ENCODE data around the gene PKD1. TPM values are rescaled to one million over a fixed set of nuclear protein-coding genes. Genes with fewer than 3 reads are reported as not detected.
A peak's percentile ranks its signal among the peaks of the same experiment; 100 is the strongest.

Gene PKD1
- total RNA-seq, 1 experiment from 2014 or later = 58.9 TPM

DNA sequence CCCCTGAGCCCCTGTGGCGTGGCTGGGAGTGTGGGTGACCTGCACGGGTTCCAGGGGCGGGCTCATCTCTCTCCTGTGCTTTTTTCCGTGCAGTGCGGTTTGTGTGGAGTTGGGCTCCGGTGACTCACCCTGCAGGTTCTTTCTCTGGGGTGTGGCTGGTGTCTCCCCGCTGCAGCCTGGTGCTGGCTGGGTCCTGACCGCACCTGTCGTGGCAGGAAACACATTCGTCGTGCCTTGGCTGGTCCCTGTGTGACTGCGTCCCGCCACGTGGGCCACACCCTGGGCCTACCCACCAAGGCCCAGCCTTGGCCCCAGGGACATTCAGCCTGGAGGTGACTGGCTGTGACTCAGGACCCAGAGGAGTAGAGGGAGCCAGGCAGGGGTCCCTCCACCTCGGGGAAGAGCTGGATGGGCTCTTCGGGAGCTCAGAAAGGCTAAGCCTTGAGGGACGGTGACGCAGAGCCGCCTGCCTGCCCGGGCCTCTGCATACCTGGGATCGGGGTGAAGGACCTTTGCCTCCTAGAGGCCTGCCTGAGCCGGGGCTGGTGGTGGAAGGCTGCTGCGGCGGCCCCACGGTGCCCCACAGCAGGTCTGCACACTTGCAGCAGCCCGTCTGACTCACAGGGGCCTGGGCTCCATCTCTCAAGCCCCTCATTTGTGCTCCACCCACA, 27.6 kb upstream of the PKD1 start:
- CTCF ChIA-PET = interaction anchor here (0.9 kb wide), 1 partner anchor 88 kb away, joined by 3 read pairs; the partner anchor contains the start of gene ECI1
- ATAC-seq = peak; percentile 93

GRCh38 chr16:2162676-2163118, 27.0 kb upstream of the PKD1 start:
- DNase-seq (peak; percentile 49), ATAC-seq (peak; percentile 63)
- no peaks in the 10 kb centered on the region for H3K9me3 ChIP-seq (ENCODE audit: low read length)
- H3K9me2 ChIP-seq (replicated peaks; ENCODE audit: low read length) = no peaks in the 10 kb centered on the region
- H3K4me2 ChIP-seq (ENCODE audit: low read length) = peak overlapping the region; percentile 73
- H3K9ac ChIP-seq (ENCODE audit: low read length) = peak overlapping the region; percentile 59
- peaks cover 46% of the 10 kb centered on the region for H3K79me2 ChIP-seq (ENCODE audit: low read length)
- BruUV-seq (replicated peaks) = no TSS peak
- peak overlapping the region; percentile 86 for H3K27ac ChIP-seq (ENCODE audit: low read length)
- ChIA-PET CTCF (interaction anchor here (0.5 to 0.9 kb wide), 2 partner anchors 59 to 89 kb away, joined by 3 read pairs; partner anchors contain the start of gene ECI1), POLR2A (ENCODE audit: unreplicated experiment) (no interaction called here)
- H4K20me1 ChIP-seq (ENCODE audit: low read length) = no peaks in the 10 kb centered on the region
- no peaks in the 10 kb centered on the region for H3K36me3 ChIP-seq (ENCODE audit: low read depth, low read length)
- H3F3A ChIP-seq (ENCODE audit: low read length, unreplicated experiment) = no peaks in the 10 kb centered on the region
- no peak overlapping the region for H2AFZ ChIP-seq (ENCODE audit: low read length)
- peak overlapping the region; percentile 49; the same call in 1 of the 2 replicates for H3K4me3 ChIP-seq (ENCODE audit: low read length)
- TF ChIP-seq EZH2 (IDR thresholded peaks at IDR 0.05; ENCODE audit: low read length, unreplicated experiment) = no peak
- TF ChIP-seq, protein P1, sequence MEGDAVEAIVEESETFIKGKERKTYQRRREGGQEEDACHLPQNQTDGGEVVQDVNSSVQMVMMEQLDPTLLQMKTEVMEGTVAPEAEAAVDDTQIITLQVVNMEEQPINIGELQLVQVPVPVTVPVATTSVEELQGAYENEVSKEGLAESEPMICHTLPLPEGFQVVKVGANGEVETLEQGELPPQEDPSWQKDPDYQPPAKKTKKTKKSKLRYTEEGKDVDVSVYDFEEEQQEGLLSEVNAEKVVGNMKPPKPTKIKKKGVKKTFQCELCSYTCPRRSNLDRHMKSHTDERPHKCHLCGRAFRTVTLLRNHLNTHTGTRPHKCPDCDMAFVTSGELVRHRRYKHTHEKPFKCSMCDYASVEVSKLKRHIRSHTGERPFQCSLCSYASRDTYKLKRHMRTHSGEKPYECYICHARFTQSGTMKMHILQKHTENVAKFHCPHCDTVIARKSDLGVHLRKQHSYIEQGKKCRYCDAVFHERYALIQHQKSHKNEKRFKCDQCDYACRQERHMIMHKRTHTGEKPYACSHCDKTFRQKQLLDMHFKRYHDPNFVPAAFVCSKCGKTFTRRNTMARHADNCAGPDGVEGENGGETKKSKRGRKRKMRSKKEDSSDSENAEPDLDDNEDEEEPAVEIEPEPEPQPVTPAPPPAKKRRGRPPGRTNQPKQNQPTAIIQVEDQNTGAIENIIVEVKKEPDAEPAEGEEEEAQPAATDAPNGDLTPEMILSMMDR (conservative IDR thresholded peaks at IDR 0.05; ENCODE audit: low read depth, low read length) = no peak
- TF ChIP-seq EZH2phosphoT487 (IDR thresholded peaks at IDR 0.05; ENCODE audit: borderline replicate concordance, low read length) = no peak
- no peaks in the 10 kb centered on the region for H3K27me3 ChIP-seq (ENCODE audit: low read length)
- peaks cover 22% of the 10 kb centered on the region for H3K4me1 ChIP-seq (ENCODE audit: insufficient read depth, low read length)
- intact Hi-C loops (cut with micrococcal nuclease) = no loop called here

More for the DNA sequence above, 27.6 kb upstream of the PKD1 start:
- intact Hi-C loops (cut with micrococcal nuclease) = no loop called here
- H3K9me3 ChIP-seq (ENCODE audit: low read length) = no peaks in the 10 kb centered on the region
- H3K79me2 ChIP-seq (ENCODE audit: low read length) = peaks cover 40% of the 10 kb centered on the region
- peak overlapping the region; percentile 59 for H3K9ac ChIP-seq (ENCODE audit: low read length)
- BruUV-seq (replicated peaks) = no TSS peak
- no peaks in the 10 kb centered on the region for H4K20me1 ChIP-seq (ENCODE audit: low read length)
- no peaks in the 10 kb centered on the region for H3K27me3 ChIP-seq (ENCODE audit: low read length)
- peak overlapping the region; percentile 73 for H3K4me2 ChIP-seq (ENCODE audit: low read length)
- H3F3A ChIP-seq (ENCODE audit: low read length, unreplicated experiment) = no peaks in the 10 kb centered on the region
- POLR2A ChIA-PET (ENCODE audit: unreplicated experiment) = no interaction called here
- H3K4me3 ChIP-seq (ENCODE audit: low read length) = peak overlapping the region; percentile 49; the same call in 1 of the 2 replicates
- DNase-seq = peak; percentile 81
- H3K27ac ChIP-seq (ENCODE audit: low read length) = peak overlapping the region; percentile 86
- H3K36me3 ChIP-seq (ENCODE audit: low read depth, low read length) = no peaks in the 10 kb centered on the region
- H2AFZ ChIP-seq (ENCODE audit: low read length) = no peak overlapping the region
- H3K9me2 ChIP-seq (replicated peaks; ENCODE audit: low read length) = no peaks in the 10 kb centered on the region
- H3K4me1 ChIP-seq (ENCODE audit: insufficient read depth, low read length) = peaks cover 22% of the 10 kb centered on the region
- TF ChIP-seq EZH2 (IDR thresholded peaks at IDR 0.05; ENCODE audit: low read length, unreplicated experiment) = no peak
- TF ChIP-seq, protein P1 (conservative IDR thresholded peaks at IDR 0.05; ENCODE audit: low read depth, low read length) = no peak
- TF ChIP-seq EZH2phosphoT487 (IDR thresholded peaks at IDR 0.05; ENCODE audit: borderline replicate concordance, low read length) = no peak; the same call in 1 of the 2 replicates

GRCh38 chr16:2161911-2162310, 26.2 kb upstream of the PKD1 start:
- Histone ChIP-seq H3K4me1 (ENCODE audit: insufficient read depth, low read length) (peaks cover 29% of the 10 kb centered on the region), H3K79me2 (ENCODE audit: low read length) (peaks cover 54% of the 10 kb centered on the region), H4K20me1 (ENCODE audit: low read length) (no peaks in the 10 kb centered on the region), H3K9ac (ENCODE audit: low read length) (no peak overlapping the region), H3K27ac (ENCODE audit: low read length) (peak overlapping the region; percentile 86), H3K9me3 (ENCODE audit: low read length) (no peaks in the 10 kb centered on the region), H3K9me2 (replicated peaks; ENCODE audit: low read length) (no peaks in the 10 kb centered on the region), H3K27me3 (ENCODE audit: low read length) (no peaks in the 10 kb centered on the region), H3K36me3 (ENCODE audit: low read depth, low read length) (no peaks in the 10 kb centered on the region), H3F3A (ENCODE audit: low read length, unreplicated experiment) (no peaks in the 10 kb centered on the region), H2AFZ (ENCODE audit: low read length) (no peak overlapping the region), H3K4me3 (ENCODE audit: low read length) (no peak overlapping the region), H3K4me2 (ENCODE audit: low read length) (peak overlapping the region; percentile 73; the same call in 1 of the 2 replicates)
- intact Hi-C loops (cut with micrococcal nuclease) = no loop called here
- DNase-seq (no peak), ATAC-seq (no peak)
- ChIA-PET CTCF (interaction anchor here (0.5 kb wide), 1 partner anchor 60 kb away, joined by 3 read pairs; no protein-coding TSS in a partner anchor), POLR2A (ENCODE audit: unreplicated experiment) (no interaction called here)
- BruUV-seq (replicated peaks) = no TSS peak
- TF ChIP-seq, protein P1 (conservative IDR thresholded peaks at IDR 0.05; ENCODE audit: low read depth, low read length) = no peak
- TF ChIP-seq EZH2phosphoT487 (IDR thresholded peaks at IDR 0.05; ENCODE audit: borderline replicate concordance, low read length) = no peak
